H9 (cell line): ENCODE measurements around the gene PBX1. TPM values are rescaled to one million over a fixed set of nuclear protein-coding genes. Genes with fewer than 3 reads are reported as not detected.
A peak's percentile ranks its signal among the peaks of the same experiment; 100 is the strongest.

Experiments used
- DNase-seq: peaks from one replicate; pipeline ENCODE4 v3.0.0-alpha.2; 2017
- H2AFZ ChIP-seq: one replicate; pipeline ENCODE4 v1.6.1; 2013; ENCODE audit warnings: mild to moderate bottlenecking, low read length, control low read depth, moderate library complexity
- H2AK5ac ChIP-seq: 2 replicates; pipeline ENCODE4 v1.6.1; 2013; ENCODE audit warnings: low read length, control low read depth, mixed read lengths; ENCODE audit not compliant: insufficient read length
- H2BK120ac ChIP-seq: one replicate; pipeline ENCODE4 v1.6.1; 2013; ENCODE audit warnings: low read depth, mild to moderate bottlenecking, low read length, control low read depth, inconsistent platforms; ENCODE audit not compliant: poor library complexity, severe bottlenecking
- H2BK12ac ChIP-seq: 2 replicates; pipeline ENCODE4 v1.6.1; 2013; ENCODE audit warnings: low read length, control low read depth, mixed read lengths, low read depth; ENCODE audit not compliant: insufficient read length
- H2BK15ac ChIP-seq: 2 replicates; pipeline ENCODE4 v1.6.1; 2013; ENCODE audit warnings: low read depth, low read length, control low read depth
- H2BK20ac ChIP-seq: one replicate; pipeline ENCODE4 v1.6.1; 2013; ENCODE audit warnings: low read depth, mild to moderate bottlenecking, low read length, control low read depth, inconsistent platforms; ENCODE audit not compliant: poor library complexity, severe bottlenecking
- H2BK5ac ChIP-seq: 2 replicates; pipeline ENCODE4 v1.6.1; 2013; ENCODE audit warnings: low read length, control low read depth, mixed read lengths; ENCODE audit not compliant: insufficient read length
- H3K14ac ChIP-seq: 2 replicates; pipeline ENCODE4 v1.6.1; 2013; ENCODE audit warnings: low read length, control low read depth; ENCODE audit not compliant: insufficient read depth
- H3K18ac ChIP-seq: 2 replicates; pipeline ENCODE4 v1.6.1; 2013; ENCODE audit warnings: low read depth, mild to moderate bottlenecking, mixed read lengths, low read length, control low read depth; ENCODE audit not compliant: insufficient read length
- H3K23ac ChIP-seq: 2 replicates; pipeline ENCODE4 v1.6.1; 2013; ENCODE audit warnings: low read length, control low read depth, mixed read lengths, low read depth; ENCODE audit not compliant: insufficient read length
- H3K23me2 ChIP-seq: 2 replicates; pipeline ENCODE4 v1.6.1; 2013; ENCODE audit warnings: low read depth, mild to moderate bottlenecking, mixed read lengths, low read length, control low read depth; ENCODE audit not compliant: insufficient read length, poor library complexity, severe bottlenecking
- H3K27ac ChIP-seq: 2 replicates; pipeline ENCODE4 v1.5.1; 2013; ENCODE audit warnings: low read length, control low read depth, mixed read lengths, low read depth; ENCODE audit not compliant: insufficient read length
- H3K27me3 ChIP-seq: 2 replicates; pipeline ENCODE4 v1.6.1; 2013; ENCODE audit warnings: low read length, control low read depth, inconsistent platforms; ENCODE audit not compliant: insufficient read depth
- H3K4ac ChIP-seq: 2 replicates; pipeline ENCODE4 v1.6.1; 2013; ENCODE audit warnings: low read depth, mild to moderate bottlenecking, control low read depth, inconsistent platforms, low read length, moderate library complexity
- H3K4me1 ChIP-seq: 2 replicates; pipeline ENCODE4 v1.6.1; 2013; ENCODE audit warnings: low read length, control low read depth, inconsistent platforms; ENCODE audit not compliant: insufficient read depth
- H3K4me2 ChIP-seq: 2 replicates; pipeline ENCODE4 v1.6.1; 2013; ENCODE audit warnings: low read length, control low read depth, mixed read lengths; ENCODE audit not compliant: insufficient read length, insufficient read depth
- H3K56ac ChIP-seq: 2 replicates; pipeline ENCODE4 v1.6.1; 2013; ENCODE audit warnings: low read depth, mild to moderate bottlenecking, mixed read lengths, low read length, control low read depth; ENCODE audit not compliant: insufficient read length
- H3K79me1 ChIP-seq: 2 replicates; pipeline ENCODE4 v1.6.1; 2013; ENCODE audit warnings: low read depth, mild to moderate bottlenecking, moderate library complexity, low read length, control low read depth, inconsistent platforms; ENCODE audit not compliant: insufficient read depth, poor library complexity, severe bottlenecking
- H3K79me2 ChIP-seq: 2 replicates; pipeline ENCODE4 v1.6.1; 2013; ENCODE audit warnings: low read length, control low read depth, inconsistent platforms; ENCODE audit not compliant: insufficient read depth
- H3K9ac ChIP-seq: 2 replicates; pipeline ENCODE4 v1.6.1; 2013; ENCODE audit warnings: low read length, control low read depth, mixed read lengths; ENCODE audit not compliant: insufficient read length; ENCODE audit errors: extremely low read depth
- H3K9me3 ChIP-seq: one replicate; pipeline ENCODE4 v1.6.1; 2013; ENCODE audit warnings: low read depth, low read length, inconsistent platforms; ENCODE audit not compliant: control insufficient read depth
- H3T11ph ChIP-seq: one replicate; pipeline ENCODE4 v1.6.1; 2013; ENCODE audit warnings: mild to moderate bottlenecking, low read length, control low read depth, inconsistent platforms
- H4K20me1 ChIP-seq: one replicate; pipeline ENCODE4 v1.6.1; 2013; ENCODE audit not compliant: control insufficient read depth, insufficient read length, insufficient read depth
- H4K5ac ChIP-seq: 2 replicates; pipeline ENCODE4 v1.6.1; 2013; ENCODE audit warnings: low read depth, mild to moderate bottlenecking, mixed read lengths, low read length, control low read depth; ENCODE audit not compliant: insufficient read length
- H4K8ac ChIP-seq: replicated peaks from 2 replicates; pipeline ENCODE4 v1.6.1; 2013; ENCODE audit warnings: low read length, control low read depth, mixed read lengths, low read depth; ENCODE audit not compliant: insufficient read length
- H4K91ac ChIP-seq: 2 replicates; pipeline ENCODE4 v1.6.1; 2013; ENCODE audit warnings: low read depth, mild to moderate bottlenecking, moderate library complexity, mixed read lengths, low read length, control low read depth; ENCODE audit not compliant: insufficient read length
- H3K27ac Mint-ChIP-seq, 3 experiments: 2 replicates in 2 of 3; 3 replicates in 1 of 3; pipeline ENCODE4 v1.8.0; 2020 to 2021; ENCODE audit warnings: mixed read lengths in 3 of 3, mild to moderate bottlenecking in 1 of 3, moderate library complexity in 1 of 3
- H3K27me3 Mint-ChIP-seq: 2 replicates; pipeline ENCODE4 v1.8.0; 2021; ENCODE audit warnings: low read depth, mild to moderate bottlenecking, moderate library complexity, mixed read lengths
- H3K36me3 Mint-ChIP-seq, 3 experiments: 2 replicates in 2 of 3; 3 replicates in 1 of 3; pipeline ENCODE4 v1.8.0; 2020 to 2021; ENCODE audit warnings: low read depth in 3 of 3, mixed read lengths in 3 of 3; ENCODE audit not compliant: insufficient read depth in 1 of 3
- H3K4me1 Mint-ChIP-seq, 2 experiments: 2 replicates each; pipeline ENCODE4 v1.8.0; 2020; ENCODE audit warnings: mixed read lengths in 2 of 2
- H3K4me3 Mint-ChIP-seq, 2 experiments: 2 replicates in 1 of 2; 3 replicates in 1 of 2; pipeline ENCODE4 v1.8.0; 2020 to 2021; ENCODE audit warnings: mild to moderate bottlenecking in 2 of 2, mixed read lengths in 2 of 2, moderate library complexity in 1 of 2
- H3K9me3 Mint-ChIP-seq, 2 experiments: 2 replicates in 1 of 2; 3 replicates in 1 of 2; pipeline ENCODE4 v1.8.0; 2020; ENCODE audit warnings: mild to moderate bottlenecking in 2 of 2, mixed read lengths in 2 of 2, moderate library complexity in 1 of 2
- WGBS: extraction: QIAGEN DNeasy Blood & Tissue Kit; methylation state at CpG from one replicate; pipeline ENCODE4 v1.1.7; 2013; ENCODE audit warnings: missing lambda C conversion rate, low lambda C conversion rate, mixed read lengths; ENCODE audit not compliant: insufficient read length; ENCODE audit errors: extremely low coverage; 5-methylcytosine and 5-hydroxymethylcytosine counted together
- total RNA-seq: library from RNA; stranded (reverse); gene quantifications from 2 replicates; pipeline ENCODE4 v1.2.1, GENCODE V29; 2021
- TF ChIP-seq, protein P1 (sequence below): fragments of 200-600 bp; sonication (generic); conservative IDR thresholded peaks from 3 replicates; pipeline ENCODE4 v1.8.0; 2021; ENCODE audit warnings: antibody characterized with exemption, mild to moderate bottlenecking

The PBX1 gene
- total RNA-seq, 1 experiment from 2014 or later: 142 TPM

DNA sequence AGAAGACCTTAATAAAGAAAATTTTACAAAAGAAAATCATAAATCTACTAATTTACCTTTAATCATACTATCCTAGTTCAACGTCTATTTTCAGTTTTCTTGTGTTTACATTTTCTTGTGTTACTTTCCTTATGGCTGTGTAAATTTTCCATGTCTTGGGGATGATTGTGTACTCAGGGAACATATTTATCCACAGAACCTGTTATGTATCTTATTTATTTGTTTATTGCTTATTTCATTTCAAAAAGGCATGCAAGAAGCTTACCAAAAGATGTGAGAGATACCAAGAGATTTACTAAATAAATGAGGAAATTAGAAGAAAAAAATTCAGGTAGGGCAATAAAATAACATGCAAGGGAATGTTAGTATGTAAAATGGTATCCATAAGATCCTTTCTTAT is 22.8 kb downstream of the PBX1 start:
- DNase-seq: no peak
- H2BK20ac ChIP-seq: no peak overlapping the region
- TF ChIP-seq, protein P1, sequence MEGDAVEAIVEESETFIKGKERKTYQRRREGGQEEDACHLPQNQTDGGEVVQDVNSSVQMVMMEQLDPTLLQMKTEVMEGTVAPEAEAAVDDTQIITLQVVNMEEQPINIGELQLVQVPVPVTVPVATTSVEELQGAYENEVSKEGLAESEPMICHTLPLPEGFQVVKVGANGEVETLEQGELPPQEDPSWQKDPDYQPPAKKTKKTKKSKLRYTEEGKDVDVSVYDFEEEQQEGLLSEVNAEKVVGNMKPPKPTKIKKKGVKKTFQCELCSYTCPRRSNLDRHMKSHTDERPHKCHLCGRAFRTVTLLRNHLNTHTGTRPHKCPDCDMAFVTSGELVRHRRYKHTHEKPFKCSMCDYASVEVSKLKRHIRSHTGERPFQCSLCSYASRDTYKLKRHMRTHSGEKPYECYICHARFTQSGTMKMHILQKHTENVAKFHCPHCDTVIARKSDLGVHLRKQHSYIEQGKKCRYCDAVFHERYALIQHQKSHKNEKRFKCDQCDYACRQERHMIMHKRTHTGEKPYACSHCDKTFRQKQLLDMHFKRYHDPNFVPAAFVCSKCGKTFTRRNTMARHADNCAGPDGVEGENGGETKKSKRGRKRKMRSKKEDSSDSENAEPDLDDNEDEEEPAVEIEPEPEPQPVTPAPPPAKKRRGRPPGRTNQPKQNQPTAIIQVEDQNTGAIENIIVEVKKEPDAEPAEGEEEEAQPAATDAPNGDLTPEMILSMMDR: no peak
- H3K4ac ChIP-seq: no peak overlapping the region
- no peak overlapping the region for H3K4me3 Mint-ChIP-seq
- H3K27me3 ChIP-seq: no peaks in the 10 kb centered on the region
- no peak overlapping the region for H3K23ac ChIP-seq
- no peak overlapping the region for H2BK120ac ChIP-seq
- H2AK5ac ChIP-seq: no peak overlapping the region
- H2BK15ac ChIP-seq: no peak overlapping the region
- H3T11ph ChIP-seq: no peak overlapping the region
- no peak overlapping the region for H3K27ac ChIP-seq
- peaks cover 41% of the 10 kb centered on the region; the same call in 1 of the 2 replicates for H3K79me2 ChIP-seq
- no peak overlapping the region for H4K8ac ChIP-seq
- no peak overlapping the region for H2BK5ac ChIP-seq
- H3K27me3 Mint-ChIP-seq: no peaks in the 10 kb centered on the region
- no peak overlapping the region for H4K91ac ChIP-seq
- H3K9ac ChIP-seq: no peak overlapping the region
- H3K18ac ChIP-seq: no peak overlapping the region
- peaks cover 80 to 84% of the 10 kb centered on the region in 2 experiments for H3K4me1 Mint-ChIP-seq
- H3K27ac Mint-ChIP-seq: peak overlapping the region in 1 of 3 experiments; percentile 67; a peak in 2 of 7 replicates
- no peak overlapping the region for H3K14ac ChIP-seq
- no peak overlapping the region for H4K5ac ChIP-seq
- no peak overlapping the region for H3K4me2 ChIP-seq
- H2AFZ ChIP-seq: no peak overlapping the region
- no peaks in the 10 kb centered on the region for H3K9me3 ChIP-seq
- WGBS: 100% methylated on average over 1 of the region's 1 CpG
- peaks cover 4 to 34% (median 22%) of the 10 kb centered on the region in 3 experiments for H3K36me3 Mint-ChIP-seq
- no peaks in the 10 kb centered on the region for H3K23me2 ChIP-seq
- no peaks in the 10 kb centered on the region for H3K9me3 Mint-ChIP-seq
- no peaks in the 10 kb centered on the region for H4K20me1 ChIP-seq
- H3K4me1 ChIP-seq: peaks cover 34% of the 10 kb centered on the region
- peaks cover 8% of the 10 kb centered on the region for H3K79me1 ChIP-seq
- H3K56ac ChIP-seq: no peak overlapping the region
- no peak overlapping the region for H2BK12ac ChIP-seq
